ENCODE results near the gene HEPACAM2. TPM values are rescaled to one million over a fixed set of nuclear protein-coding genes. Genes with fewer than 3 reads are reported as not detected.

HEPACAM2 gene
- total RNA-seq, 1 experiment from 2014 or later: 2.1 TPM

DNA sequence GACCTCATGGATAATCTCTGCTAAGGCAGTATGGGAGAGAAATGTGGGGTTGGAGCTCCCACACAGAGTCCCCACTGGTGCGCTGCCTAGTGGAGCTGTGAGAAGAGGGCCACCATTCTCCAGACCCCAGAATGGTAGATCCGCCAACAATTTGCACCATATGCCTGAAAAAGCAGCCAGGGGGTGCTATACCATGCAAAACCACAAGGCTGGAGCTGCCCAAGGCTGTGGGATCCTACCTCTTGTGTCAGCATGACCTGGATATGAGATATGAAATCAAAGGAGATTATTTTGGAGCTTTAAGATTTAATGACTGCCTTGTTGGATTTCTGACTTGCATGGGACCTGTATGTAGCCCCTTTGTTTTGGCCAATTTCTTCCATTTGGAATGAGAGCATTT, 51.0 kb downstream of the HEPACAM2 start:
- Histone ChIP-seq H3K27me3 (replicated peaks; ENCODE audit: control insufficient read depth, insufficient read depth, low read length) (no peaks in the 10 kb centered on the region), H3K36me3 (ENCODE audit: control insufficient read depth, insufficient read depth, low read length) (no peaks in the 10 kb centered on the region), H3K4me3 (ENCODE audit: low read depth, low read length) (no peak overlapping the region), H3K9me3 (peaks cover 27% of the 10 kb centered on the region), H3K4me1 (no peaks in the 10 kb centered on the region)
- BruUV-seq (replicated peaks): no TSS peak
- Mint-ChIP-seq H3K36me3 (ENCODE audit: insufficient read depth, unreplicated experiment) (no peaks in the 10 kb centered on the region), H3K4me3 (ENCODE audit: unreplicated experiment) (no peak overlapping the region), H3K27me3 (ENCODE audit: insufficient read depth, unreplicated experiment) (peaks cover 7% of the 10 kb centered on the region), H3K9me3 (ENCODE audit: unreplicated experiment) (peaks cover 23% of the 10 kb centered on the region), H3K4me1 (ENCODE audit: low read depth, unreplicated experiment) (no peaks in the 10 kb centered on the region), H3K27ac (ENCODE audit: unreplicated experiment) (no peak overlapping the region)
- ChIA-PET POLR2A (no interaction called here), CTCF (no interaction called here)
- intact Hi-C loops (cut with micrococcal nuclease; ENCODE audit: unreplicated experiment): loop anchor here (5.0 kb wide), 1 partner anchor 197 kb away; no protein-coding TSS in a partner anchor
- TF ChIP-seq, protein P1, sequence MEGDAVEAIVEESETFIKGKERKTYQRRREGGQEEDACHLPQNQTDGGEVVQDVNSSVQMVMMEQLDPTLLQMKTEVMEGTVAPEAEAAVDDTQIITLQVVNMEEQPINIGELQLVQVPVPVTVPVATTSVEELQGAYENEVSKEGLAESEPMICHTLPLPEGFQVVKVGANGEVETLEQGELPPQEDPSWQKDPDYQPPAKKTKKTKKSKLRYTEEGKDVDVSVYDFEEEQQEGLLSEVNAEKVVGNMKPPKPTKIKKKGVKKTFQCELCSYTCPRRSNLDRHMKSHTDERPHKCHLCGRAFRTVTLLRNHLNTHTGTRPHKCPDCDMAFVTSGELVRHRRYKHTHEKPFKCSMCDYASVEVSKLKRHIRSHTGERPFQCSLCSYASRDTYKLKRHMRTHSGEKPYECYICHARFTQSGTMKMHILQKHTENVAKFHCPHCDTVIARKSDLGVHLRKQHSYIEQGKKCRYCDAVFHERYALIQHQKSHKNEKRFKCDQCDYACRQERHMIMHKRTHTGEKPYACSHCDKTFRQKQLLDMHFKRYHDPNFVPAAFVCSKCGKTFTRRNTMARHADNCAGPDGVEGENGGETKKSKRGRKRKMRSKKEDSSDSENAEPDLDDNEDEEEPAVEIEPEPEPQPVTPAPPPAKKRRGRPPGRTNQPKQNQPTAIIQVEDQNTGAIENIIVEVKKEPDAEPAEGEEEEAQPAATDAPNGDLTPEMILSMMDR (IDR thresholded peaks at IDR 0.05; ENCODE audit: insufficient read depth in 1 of 2, low read depth in 1 of 2, low read length in 1 of 2, severe bottlenecking in 1 of 2, unreplicated experiment in 1 of 2): no peak
- no peak for DNase-seq

DNA sequence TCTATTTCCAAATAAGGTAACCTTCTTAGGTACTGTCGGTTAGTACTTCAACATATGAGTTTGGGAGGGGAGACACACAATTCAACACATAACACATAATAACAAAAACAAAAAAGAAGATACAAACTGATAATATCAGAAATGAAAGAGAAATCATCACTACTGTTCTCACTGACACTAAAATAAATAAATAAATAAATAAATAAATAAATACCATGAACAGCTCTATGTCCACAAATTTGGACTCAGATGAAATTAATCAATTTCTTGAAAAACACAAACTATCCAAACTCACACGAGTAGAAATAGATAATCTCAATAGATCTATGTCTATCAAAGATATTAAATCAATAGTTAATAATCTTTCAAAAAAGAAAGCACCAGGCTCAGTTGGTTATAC, 53.6 kb downstream of the HEPACAM2 start:
- Histone ChIP-seq H3K4me3 (ENCODE audit: low read depth, low read length) (no peak overlapping the region), H3K36me3 (ENCODE audit: control insufficient read depth, insufficient read depth, low read length) (no peaks in the 10 kb centered on the region), H3K4me1 (no peaks in the 10 kb centered on the region), H3K27me3 (replicated peaks; ENCODE audit: control insufficient read depth, insufficient read depth, low read length) (no peaks in the 10 kb centered on the region), H3K9me3 (peaks cover 29% of the 10 kb centered on the region)
- DNase-seq: no peak
- Mint-ChIP-seq H3K9me3 (ENCODE audit: unreplicated experiment) (peaks cover 37% of the 10 kb centered on the region), H3K27me3 (ENCODE audit: insufficient read depth, unreplicated experiment) (peaks cover 7% of the 10 kb centered on the region), H3K36me3 (ENCODE audit: insufficient read depth, unreplicated experiment) (no peaks in the 10 kb centered on the region), H3K27ac (ENCODE audit: unreplicated experiment) (no peak overlapping the region), H3K4me3 (ENCODE audit: unreplicated experiment) (no peak overlapping the region), H3K4me1 (ENCODE audit: low read depth, unreplicated experiment) (no peaks in the 10 kb centered on the region)
- intact Hi-C loops (cut with micrococcal nuclease; ENCODE audit: unreplicated experiment): no loop called here
- ChIA-PET CTCF (no interaction called here), POLR2A (no interaction called here)
- no TSS peak for BruUV-seq (replicated peaks)
- TF ChIP-seq, protein P1 (IDR thresholded peaks at IDR 0.05; ENCODE audit: insufficient read depth in 1 of 2, low read depth in 1 of 2, low read length in 1 of 2, severe bottlenecking in 1 of 2, unreplicated experiment in 1 of 2): no peak

DNA sequence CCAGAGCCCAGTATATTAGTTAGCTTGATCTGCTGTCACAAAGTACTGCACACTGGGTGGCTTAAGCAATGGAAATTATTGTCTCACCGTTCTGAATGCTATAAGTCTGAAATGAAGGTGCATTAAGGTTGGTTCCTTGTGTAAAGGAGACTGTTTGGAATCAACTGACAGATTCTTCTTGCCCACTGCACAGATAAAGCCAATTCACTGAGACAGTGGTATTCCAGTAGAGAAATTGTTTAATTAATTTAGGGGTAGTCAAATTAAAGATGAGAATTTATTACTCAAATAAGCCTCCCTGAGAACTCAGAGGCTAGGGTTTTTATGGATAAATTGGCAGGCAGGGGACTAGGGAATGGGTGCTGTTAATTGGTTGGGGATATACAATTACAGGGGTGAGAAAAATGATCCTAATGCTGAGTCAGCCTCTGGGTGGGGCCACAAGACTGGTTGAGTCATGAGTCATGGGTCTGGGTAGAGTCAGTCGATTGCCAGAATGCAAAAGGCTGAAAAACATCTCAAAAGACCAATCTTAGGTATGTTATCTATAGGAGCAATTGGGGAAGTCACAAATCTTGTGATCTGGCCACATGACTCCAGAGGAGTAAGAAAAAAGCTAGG, 54.6 kb downstream of the HEPACAM2 start:
- BruUV-seq (replicated peaks): no TSS peak
- ChIA-PET POLR2A (no interaction called here), CTCF (no interaction called here)
- H3K4me1 ChIP-seq: no peaks in the 10 kb centered on the region
- intact Hi-C loops (cut with micrococcal nuclease; ENCODE audit: unreplicated experiment): no loop called here
- Mint-ChIP-seq H3K4me3 (ENCODE audit: unreplicated experiment) (no peak overlapping the region), H3K4me1 (ENCODE audit: low read depth, unreplicated experiment) (no peaks in the 10 kb centered on the region), H3K9me3 (ENCODE audit: unreplicated experiment) (peaks cover 45% of the 10 kb centered on the region), H3K36me3 (ENCODE audit: insufficient read depth, unreplicated experiment) (no peaks in the 10 kb centered on the region), H3K27ac (ENCODE audit: unreplicated experiment) (no peak overlapping the region), H3K27me3 (ENCODE audit: insufficient read depth, unreplicated experiment) (peaks cover 4% of the 10 kb centered on the region)
- H3K4me3 ChIP-seq (ENCODE audit: low read depth, low read length): no peak overlapping the region
- DNase-seq: no peak
- TF ChIP-seq, protein P1 (IDR thresholded peaks at IDR 0.05; ENCODE audit: insufficient read depth in 1 of 2, low read depth in 1 of 2, low read length in 1 of 2, severe bottlenecking in 1 of 2, unreplicated experiment in 1 of 2): no peak
- no peaks in the 10 kb centered on the region for H3K27me3 ChIP-seq (replicated peaks; ENCODE audit: control insufficient read depth, insufficient read depth, low read length)
- H3K9me3 ChIP-seq: peaks cover 29% of the 10 kb centered on the region
- no peaks in the 10 kb centered on the region for H3K36me3 ChIP-seq (ENCODE audit: control insufficient read depth, insufficient read depth, low read length)
